HG03520 (cell line): Measurements from ENCODE around the gene RAB3IL1.

ENCODE experiments used
- ATAC-seq: cut with Tn5 transposase; IDR thresholded peaks from one replicate; pipeline ENCODE4 v1.9.1; 2021; ENCODE audit warnings: mild to moderate bottlenecking, moderate library complexity; ENCODE audit not compliant: unreplicated experiment

The RAB3IL1 gene

DNA sequence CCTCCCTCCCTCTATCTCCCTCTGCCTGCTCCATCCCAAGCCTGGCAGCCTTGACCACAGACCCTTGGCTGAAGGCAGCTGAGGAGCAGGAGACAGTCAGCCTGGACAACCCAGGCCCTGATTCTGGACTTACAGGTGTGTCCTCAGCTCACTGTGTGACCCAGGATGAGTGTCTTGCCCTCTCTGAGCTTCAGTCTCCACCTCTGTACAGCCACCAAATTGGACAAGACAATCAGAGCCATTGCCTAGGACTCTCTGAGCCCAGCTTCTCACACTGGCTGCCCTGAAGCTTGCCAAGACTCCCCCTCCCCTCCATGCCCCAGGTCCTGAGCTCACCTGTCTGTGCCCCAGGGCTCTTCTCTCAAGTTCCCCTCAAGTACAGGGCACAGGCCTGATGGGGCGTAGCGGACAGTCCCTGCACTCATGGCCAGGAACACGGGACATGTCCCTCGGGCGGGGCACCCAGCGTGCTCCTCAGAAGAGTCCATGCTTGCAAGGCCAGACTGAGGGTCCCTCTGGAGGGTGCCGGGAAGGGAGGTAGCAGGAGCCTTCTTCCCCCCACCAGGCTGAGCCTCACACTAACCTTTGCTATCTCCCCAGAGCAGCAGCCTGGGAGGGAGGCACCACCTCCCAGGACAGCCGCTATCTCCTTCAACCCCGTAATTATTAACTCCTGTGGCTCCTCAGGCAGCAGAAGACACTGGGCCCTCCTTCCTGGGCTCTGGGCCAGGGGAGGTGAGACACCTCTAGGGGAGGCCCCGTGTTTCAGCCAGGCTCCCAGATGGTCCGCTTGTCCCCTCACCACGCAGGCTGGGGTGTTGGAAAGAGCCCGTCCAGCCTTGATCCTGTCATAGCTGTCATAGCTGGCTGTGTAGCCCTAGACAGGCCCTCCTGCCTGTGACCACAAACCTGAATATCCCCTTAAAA, 2.6 kb upstream of the RAB3IL1 start:
- ATAC-seq = no peak

DNA sequence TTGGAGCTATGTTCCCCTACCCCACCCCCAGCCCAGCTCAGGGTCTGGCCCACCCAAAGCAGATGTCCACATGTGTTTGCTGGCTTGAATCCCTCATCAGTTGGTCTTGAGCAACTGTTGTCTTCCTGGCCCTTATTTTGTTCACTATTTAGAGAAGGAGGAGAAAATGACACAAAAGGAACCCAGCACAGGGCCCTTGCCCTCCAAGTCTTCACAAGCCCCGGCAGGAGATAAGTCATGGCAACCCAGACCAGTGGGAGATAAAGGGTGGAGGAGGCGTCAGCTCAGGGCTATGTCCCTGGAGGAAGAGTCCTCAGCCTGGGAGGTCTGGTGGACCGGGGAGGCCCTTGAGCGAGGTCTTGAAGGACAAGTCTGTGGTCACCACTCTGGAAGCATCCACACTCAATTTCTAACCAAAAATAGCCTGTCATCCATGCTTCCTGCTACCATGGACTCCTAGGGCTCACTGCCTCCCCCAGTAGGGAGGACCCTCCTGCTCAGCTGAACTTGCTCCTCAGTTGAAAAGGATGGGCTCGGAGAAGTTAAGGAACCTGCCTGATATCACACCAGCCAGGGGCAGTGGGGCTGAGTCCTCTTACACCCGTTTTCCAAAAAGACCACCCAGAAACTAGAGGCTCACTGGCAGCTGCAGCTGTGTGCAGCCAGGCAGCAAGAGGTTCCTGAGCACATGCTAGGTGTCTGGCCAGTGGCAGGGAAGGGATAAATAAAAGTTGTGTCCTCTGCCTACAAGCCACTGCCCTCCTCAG, 1.8 kb upstream of the RAB3IL1 start:
- no peak for ATAC-seq

DNA sequence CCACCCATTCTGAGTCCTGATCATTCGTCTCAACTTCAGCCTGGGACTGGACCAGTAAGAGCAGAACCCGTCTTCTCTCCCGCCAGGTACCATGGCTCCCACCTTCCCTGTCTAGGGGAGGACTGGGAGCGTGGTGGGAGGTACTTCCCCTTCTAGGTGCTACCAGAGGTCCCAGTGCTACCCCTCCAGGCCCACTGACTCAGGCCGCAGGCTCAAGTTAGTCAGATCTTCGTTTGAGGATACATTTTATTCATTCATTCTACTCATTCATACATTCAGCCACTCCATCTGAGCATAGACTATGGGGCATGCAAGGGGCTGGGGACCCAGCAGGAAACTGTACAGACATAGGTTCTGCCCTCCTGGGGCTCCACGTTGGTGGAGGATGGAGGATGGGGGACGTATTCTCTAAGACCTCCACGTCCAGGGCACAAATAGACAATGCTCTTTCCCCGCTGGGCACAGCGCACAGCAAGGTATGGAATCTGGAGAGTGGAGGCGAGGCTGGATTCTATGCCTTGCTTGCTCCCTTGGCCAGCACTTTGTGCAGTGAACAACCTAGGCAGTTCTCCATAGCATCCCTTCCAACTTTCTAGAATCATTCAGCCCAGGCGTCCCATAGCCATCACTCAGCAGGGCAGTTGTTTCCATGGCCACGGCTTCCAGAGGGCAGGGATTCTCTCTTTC, 1.0 kb upstream of the RAB3IL1 start:
- ATAC-seq = no peak

DNA sequence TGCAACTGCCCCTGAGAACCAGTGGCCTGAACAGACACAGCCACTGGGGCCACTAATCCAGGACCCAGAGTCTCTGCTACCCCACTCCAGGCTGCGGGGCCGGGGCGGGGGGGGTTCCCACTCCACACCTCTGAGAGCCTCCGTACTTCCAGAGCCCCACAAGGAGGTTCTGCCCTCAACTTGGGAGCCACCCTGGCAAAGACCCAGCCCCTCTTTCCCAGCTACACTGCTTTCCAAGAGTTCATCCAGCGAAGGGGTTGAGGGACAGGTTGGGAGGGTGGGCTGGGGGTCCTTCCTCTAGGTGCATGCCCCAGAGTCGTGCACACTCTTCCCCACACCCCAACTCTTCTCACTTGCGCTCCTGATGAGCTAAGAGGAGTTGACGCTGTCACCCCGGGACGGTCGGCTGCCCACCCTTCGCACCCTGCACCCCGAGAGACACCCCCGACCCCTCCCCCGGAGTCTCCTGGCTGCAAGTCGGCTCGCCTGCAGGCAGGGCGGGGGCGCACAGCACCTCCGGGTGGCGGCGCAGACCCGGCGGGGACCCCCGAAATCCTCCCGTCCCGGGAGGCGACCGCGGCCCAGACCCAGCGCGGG, 531 bp downstream of the RAB3IL1 start:
- ATAC-seq = no peak

DNA sequence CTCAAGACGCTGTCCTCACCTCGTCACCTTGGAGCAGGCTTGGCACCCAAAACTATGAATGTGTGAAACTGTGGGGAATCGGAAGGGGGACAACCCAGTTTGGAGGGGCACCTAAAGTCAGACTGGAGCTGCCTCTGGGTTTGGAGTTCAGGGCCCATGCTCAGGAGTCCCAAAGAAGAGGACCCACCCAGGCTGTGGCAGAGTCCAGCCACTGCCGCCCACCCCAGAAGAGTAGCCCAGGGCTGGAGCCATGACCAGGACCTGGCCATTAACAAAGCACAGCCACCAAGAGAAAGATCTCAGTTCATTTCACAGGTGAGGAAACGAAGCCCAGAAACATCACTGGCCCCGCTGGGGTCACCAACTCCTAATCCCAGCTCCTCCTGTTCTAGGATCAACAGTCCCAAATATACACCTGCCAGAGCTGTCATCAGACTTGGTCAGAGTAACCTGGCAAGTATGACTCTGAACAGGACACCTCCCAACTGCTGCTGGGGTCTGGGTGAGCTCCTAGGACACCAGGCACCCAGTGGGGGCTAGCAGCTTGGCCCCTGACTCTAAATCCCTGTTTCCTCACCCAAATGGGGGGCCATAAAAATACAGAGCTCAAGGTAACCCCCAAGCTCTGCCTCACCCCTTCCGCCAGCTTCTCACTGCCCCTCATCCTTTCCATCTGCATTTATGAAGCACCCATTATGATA, 2.7 kb downstream of the RAB3IL1 start:
- no peak for ATAC-seq

DNA sequence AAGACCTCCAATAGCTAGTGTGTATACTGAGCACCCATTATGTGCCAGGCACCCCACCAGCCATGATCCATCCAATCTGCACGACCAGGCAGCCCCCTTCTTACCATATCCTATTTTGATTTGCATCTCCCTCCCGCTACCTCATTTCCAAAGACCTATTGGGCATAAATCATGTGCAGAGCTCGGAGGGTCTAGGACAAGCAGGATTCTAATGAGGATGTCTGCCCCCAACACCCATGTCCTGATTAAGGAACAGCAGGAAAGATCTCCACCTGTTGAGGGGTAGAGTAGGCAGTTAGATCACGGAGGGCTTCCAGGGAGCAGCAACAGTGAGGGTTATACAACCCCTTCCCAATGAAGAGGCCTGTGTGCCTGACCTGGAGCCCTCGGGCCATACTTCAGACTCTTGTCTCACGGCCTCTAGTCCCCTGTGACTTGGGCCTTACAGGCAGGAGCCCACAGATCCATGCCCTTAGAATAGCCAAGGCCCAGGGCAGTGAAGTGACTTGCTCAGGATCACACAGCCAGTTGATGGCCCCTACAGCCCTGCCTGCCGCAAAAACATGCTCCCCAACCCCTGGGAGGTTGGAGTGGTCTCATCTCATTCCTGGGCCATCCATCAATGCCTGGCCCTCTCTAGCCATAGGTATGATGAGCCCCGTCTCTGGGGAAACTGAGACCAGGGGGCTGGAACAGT, 3.5 kb downstream of the RAB3IL1 start:
- no peak for ATAC-seq

DNA sequence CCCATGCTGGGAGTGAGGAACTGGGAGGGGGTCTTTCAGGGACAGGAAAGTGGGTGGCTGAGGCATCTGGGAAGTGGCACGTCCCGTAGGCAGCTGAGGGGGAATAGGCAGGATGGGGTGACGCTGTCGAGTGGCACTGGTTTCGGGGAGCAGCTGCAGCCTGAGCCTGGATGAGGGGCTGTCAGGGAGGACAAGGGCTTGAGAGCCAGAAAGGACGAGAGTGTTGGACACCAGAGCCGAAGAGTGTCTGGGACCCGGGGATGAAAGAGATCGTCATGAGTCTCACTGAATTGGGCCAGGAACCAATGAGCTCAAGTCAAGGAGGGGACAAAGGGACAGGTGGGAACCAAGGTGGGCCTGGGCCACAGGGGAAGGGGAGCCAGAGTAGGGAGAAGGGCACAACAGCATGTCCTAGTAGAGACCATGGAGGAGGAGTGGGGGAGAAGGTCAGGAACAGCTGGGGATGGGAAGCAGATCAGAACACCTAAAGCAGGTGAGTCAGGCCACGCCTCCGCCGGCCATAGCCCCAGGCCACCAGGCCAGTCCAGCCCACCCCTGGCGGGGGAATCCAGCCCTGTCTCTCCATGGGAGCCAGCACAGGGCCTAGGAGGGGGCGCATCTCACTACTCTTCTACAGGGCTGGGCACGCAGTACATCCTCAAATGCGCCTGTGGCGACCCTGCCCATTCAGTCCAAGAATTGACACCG, 4.2 kb downstream of the RAB3IL1 start:
- ATAC-seq = no peak

DNA sequence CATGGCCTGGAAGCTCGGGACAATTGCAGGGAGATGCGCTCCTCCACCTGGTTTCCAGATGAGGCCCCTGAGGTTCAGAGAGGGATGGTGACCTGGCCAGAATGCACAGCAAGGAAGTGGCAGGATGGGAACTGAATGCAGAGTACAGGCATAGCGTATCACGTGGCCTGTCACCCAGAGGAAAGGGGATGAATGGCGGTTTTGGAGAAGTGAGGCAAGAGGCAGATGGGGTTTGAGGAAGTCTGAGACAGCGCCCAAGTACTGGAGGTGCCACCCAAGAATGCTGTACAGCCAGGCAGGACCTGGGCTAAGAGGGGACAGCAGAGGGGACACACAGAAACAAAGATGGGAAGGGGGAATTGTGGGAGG, 4.9 kb downstream of the RAB3IL1 start:
- no peak for ATAC-seq

DNA sequence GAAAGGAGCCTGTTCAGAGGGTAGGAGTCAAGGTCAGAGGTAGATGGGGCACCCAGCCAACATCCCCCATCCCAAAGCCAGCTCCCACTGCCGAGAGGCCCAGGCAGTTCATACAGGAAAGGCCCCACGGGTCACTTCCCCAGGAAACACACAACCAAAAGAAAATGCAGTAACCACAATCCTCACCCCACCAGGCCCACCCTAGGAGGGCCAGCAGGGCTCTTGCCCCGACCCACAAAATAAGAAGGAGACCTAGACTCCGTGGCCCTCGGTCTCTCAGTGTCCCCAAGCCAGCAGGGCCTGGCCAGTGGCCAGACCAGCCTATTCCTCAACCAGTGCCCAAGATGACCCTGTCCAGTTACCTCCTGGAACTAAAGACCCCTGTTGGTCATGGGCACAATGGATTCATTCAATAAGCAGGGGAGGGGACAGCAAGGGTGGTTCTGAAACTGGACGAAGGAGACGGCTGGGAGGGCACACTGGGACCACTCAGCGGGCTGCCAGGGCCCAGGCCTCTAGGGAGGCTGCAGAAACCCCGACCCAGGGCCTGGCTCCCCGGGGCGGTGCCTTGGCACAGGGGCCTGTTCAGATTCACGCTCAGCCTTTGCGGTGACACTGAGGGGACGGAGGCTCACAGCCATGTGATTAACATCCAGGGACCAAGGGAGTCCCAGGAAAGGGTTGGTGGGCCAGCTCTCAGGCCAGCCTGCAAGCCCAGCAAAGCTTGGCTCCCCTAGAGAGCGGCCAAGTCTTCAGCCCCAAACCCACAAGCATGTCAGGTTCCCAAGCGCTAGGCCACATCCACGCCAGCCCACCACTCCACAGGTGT, 5.5 kb downstream of the RAB3IL1 start:
- ATAC-seq = no peak

DNA sequence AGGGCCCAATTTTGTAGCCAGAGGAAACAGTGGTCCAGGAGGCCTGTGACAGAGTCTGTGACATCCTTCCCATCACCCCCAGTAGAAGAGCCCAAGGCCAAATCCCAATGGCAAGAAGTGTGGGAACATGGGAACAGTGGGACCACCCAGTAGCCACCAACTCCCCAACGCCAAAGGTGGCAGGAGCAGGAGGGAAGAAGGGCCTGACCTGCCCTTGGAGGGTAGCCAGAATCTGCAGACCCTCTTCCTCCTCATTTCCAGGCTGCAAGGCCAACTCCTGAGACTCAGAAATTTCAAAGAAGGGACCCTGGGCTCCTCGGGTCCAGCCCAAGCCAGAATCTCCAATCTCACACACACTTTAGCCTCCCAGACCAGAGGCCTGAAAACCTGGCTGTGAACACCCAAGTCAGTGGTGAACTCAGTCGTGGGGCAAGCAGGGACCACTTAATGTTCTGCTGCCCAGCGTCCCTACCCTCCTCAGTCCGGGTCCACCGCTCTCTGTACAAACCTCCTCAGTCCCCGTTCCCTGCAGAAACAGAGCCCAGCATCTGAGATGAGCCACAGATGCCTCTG, 6.2 kb downstream of the RAB3IL1 start:
- ATAC-seq = no peak

DNA sequence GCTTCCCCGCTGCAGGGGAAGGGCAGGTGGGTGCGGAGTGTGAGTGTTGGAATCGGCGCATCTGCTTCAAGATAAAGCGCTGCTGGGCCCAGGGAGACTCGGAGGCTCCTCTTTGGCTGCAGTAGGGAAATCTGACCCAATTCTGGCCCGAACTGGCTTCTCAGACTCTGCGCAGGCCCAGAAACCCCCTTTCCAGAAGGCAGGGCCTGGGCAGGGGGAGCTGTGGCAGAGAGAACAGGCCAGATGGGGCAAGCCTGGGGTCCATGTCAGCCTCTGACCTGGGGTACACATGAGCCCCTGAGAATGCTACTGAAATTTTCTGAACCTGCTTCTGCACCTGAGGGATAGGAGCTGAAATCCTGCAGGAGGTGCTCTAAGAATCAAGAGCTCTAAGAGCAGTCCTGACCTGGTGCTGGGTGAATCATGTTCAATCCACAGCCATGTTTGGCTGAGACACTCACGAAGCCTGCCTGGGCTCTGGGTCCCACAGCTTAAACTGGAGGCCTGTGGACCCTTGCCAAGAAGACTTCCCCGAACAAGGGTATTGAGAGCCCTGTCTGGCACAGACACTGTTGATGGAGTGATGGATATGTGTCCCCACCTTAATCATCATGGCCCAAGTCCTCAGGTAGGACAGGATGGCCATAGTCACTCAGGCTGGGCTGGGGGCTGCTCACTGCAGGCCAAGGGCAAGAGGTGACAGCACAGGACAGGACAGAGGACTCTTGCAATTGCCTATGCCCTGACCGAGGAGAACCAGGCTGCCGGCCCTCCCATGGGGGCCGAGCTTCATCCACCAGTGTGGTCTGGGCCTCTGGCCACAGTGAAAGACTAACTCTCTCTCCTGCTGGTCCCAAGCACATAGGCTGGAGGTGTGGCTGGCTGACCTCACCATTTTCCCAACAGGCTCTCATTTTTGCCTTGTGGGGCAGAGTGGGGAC, 6.9 kb downstream of the RAB3IL1 start:
- ATAC-seq = no peak

DNA sequence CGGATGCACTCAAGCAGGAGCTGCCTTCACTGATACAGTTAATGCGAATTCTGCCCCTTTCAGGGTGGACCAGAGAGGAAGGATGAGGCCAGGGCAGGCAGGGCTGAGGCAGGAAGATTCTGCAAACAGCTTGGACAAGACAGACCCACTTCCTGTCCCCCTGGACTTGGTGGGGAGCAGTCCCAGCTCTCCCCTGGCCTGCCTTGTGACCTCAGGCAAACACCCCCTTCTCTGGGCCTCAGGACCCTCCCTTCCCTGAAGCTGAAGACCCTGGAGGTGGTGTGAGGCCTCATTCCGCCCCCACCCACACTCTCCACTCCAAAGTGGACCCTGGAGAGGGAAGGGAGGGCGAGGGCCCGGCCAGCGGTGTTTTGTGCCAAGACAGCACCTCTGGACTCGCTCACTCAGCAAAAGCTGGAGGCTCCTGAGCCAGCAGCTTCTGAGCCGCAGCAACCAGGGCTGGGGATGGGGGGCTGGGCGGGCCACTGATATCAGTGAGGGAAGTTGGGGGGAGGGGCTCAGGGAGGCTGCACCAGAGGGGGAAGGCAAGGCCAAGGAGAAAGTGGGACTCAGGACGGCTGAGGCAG, 8.5 kb downstream of the RAB3IL1 start:
- no peak for ATAC-seq

DNA sequence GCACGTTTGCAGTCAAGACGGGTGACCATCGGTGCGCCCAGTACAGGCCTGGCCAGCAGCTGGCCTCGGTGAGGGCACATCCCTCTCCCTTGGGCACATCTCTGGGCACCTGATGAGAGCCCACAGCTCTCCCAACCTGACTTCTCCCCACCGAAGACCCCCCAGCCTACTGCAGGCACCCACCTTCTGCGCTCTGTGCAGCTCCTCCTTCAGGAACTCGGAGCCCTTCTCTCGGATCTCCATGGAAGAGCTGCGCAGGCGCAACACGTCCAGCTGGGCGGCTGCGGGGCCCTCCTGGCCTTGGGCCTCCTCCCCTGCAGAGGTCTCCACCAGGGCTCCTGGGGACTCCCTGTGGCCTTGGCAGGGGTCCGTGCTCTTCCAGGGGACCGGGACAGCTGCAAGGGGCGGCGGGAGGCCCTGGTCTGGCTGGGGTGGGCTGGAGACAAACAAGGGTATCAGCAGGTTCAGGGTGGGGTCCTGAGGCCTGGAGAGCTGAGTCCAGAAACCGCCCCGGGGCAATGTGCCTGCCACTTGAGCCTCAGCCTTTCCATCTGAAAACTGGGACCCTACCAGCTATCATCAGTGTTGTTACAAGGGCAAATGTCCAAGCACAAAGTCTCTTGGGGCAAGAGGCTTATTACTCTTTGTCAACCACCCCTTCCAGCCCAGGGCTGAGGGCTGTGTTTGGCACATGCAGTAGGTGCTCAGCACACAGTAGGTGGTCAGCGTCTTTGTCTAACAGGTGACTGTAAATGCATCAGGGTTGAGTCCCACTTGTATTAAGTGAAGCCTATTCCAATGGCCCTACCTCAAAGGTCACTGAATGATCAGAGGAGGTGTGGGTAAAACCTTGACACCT, 9.3 kb downstream of the RAB3IL1 start:
- no peak for ATAC-seq

DNA sequence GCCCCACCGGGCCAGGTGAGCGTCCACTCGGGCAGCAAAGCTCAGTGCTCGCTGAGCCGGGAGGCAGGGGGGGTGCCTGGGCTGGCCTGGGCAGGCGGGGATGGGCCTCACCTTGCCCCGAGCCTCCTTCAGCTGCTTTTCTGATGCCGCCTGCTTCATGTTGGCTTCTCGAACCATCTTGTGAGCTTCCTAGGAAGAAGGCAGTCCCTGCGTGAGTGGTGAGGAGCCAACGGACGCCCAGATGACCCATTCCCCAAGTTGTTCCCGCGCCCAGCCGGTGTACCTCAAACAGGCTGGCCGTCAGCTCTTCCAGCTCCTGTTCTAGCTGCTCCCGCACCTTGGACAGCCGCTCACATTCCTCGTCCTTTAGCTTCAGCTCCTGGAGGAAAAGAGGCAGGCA, 10.1 kb downstream of the RAB3IL1 start:
- no peak for ATAC-seq

DNA sequence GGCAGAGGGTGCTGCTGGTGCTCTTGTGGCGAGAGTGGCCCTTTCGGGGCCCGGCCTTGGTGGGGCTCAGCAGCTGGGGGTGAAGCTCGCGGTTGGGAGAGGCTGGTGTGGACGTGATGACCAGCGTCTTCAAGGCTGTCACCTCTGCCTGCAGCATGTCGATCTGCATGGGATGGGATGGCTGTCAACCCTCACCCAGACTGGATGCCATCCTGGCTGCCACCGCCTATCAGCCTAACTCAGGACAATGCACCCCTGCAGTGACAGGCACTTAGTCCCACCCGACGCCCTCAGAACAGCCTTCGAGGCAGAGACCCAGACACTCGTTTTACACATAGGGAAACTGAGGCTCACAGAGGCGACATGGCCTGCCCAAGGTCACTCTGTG, 10.8 kb downstream of the RAB3IL1 start:
- no peak for ATAC-seq
